ENCODE results near the gene RNF182.

- TF ChIP-seq CTCF (IDR thresholded peaks at IDR 0.05 in 8 of 11, conservative IDR thresholded peaks at IDR 0.05 in 3 of 11) (no peak), POLR2AphosphoS5 (IDR thresholded peaks at IDR 0.05) (no peak)
These were observed 53.4 kb downstream of the RNF182 start for GRCh38 chr6:13978102-13978640.
